KOPT-K1 (cell line): ENCODE measurements around the gene SPDYE2.
"Not testable (repeated sequence)": the region's sequence is repeated elsewhere in the genome, so short reads cannot be mapped to it uniquely, and the experiment has no call there.

Source experiments
- H3K27ac ChIP-seq: fragments of 200-600 bp; sonication (generic); 2 replicates; pipeline ENCODE4 v1.5.1; 2016; ENCODE audit warnings: antibody characterized with exemption, mild to moderate bottlenecking, low read depth, low read length; ENCODE audit not compliant: poor library complexity, severe bottlenecking
- H3K36me3 ChIP-seq: fragments of 200-600 bp; sonication (generic); 2 replicates; pipeline ENCODE4 v1.5.1; 2017; ENCODE audit warnings: antibody characterized with exemption, mild to moderate bottlenecking, low read length, moderate library complexity; ENCODE audit not compliant: insufficient read depth
- H3K9me3 ChIP-seq: fragments of 200-600 bp; sonication (generic); 2 replicates; pipeline ENCODE4 v1.5.1; 2017; ENCODE audit warnings: antibody characterized with exemption, low read length, mild to moderate bottlenecking; ENCODE audit not compliant: insufficient read depth, poor library complexity, severe bottlenecking

The SPDYE2 gene

DNA sequence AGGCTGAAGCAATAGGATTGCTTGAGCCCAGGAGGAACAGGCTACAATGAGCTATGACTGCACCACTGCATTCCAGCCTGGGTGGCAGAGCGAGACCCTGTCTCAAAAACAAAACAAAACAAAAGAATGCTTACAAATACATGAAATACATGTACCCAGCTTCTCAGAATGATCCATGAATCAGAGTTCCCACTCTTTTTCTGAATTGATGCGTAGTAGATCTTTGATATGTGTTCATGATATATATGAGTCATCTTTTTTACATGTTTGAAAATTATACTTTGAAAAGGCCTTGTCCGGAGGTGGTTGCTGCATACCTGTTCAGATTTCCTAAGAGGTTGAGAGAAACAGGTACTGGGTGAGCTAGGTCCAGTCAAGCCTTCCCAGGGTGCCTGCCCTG lies 25.3 kb downstream of the SPDYE2 start:
- not testable (repeated sequence) for H3K27ac ChIP-seq, H3K9me3 ChIP-seq

GRCh38 chr7:102577315-102578240 lies 26.6 kb downstream of the SPDYE2 start:
- H3K27ac ChIP-seq, H3K36me3 ChIP-seq: not testable (repeated sequence)

More for the DNA sequence above, 25.3 kb downstream of the SPDYE2 start:
- not testable (repeated sequence) for H3K36me3 ChIP-seq

GRCh38 chr7:102578486-102578885 lies 27.5 kb downstream of the SPDYE2 start:
- not testable (repeated sequence) for H3K36me3 ChIP-seq, H3K27ac ChIP-seq, H3K9me3 ChIP-seq

More at GRCh38 chr7:102577315-102578240, 26.6 kb downstream of the SPDYE2 start:
- not testable (repeated sequence) for H3K9me3 ChIP-seq

DNA sequence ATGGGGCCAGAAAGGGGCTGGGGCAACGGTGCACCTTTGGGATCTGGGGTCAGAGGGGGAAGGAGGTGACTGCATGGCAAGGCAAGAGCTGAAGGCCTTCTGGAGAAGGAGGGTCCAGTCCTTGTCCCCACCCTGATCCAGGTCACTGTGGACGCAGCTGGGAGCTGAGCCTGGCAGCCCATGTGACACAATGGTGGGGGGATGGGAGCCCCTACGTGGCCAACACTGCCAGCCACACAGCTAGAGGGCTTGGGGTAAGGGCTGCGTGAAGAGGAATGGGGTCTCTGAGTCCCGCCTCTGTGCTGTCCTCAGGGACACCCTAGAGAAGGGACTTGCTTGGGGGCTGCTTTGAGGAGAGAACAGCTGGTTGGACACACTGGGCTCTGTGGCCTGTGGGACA lies 30.7 kb downstream of the SPDYE2 start:
- H3K9me3 ChIP-seq, H3K36me3 ChIP-seq, H3K27ac ChIP-seq: not testable (repeated sequence)

DNA sequence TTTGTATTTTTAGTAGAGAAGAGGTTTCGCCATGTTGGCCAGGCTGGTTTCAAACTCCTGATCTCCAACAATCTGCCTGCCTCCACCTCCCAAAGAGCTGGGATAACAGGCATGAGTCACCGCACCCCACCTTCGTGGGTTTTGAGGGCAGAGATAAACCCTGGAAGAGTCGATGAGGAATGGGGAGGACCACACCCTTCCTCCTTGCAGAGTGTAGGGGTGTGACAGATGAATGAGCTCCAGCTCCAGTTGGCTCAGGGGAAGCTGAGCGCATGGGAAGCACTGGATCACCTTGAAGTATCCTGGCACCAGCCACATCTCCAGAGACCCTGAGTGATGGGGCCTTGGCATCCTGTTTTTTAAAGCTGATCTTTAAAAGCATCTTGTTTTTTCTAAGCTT lies 32.5 kb downstream of the SPDYE2 start:
- not testable (repeated sequence) for H3K36me3 ChIP-seq, H3K9me3 ChIP-seq, H3K27ac ChIP-seq

DNA sequence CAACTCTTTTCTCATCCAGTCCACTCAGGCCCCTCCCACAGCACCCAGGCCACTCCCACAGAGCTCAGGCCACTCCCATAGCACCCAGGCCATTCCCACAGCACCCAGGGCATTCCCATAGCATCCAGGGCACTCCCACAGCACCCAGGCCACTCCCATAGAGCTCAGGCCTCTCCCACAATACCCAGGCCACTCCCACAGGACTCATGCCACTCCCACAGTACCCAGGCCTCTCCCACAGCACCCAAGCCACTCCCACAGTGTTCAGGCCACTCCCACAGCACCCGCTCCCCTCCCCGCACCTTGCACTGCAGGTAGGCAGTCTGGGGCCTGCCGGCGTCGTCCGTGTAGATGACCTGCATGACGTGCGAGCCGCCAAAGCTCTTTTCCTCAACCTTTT lies 38.8 kb downstream of the SPDYE2 start:
- H3K27ac ChIP-seq, H3K9me3 ChIP-seq: not testable (repeated sequence)

GRCh38 chr7:102592477-102593019 lies 41.5 kb downstream of the SPDYE2 start:
- not testable (repeated sequence) for H3K36me3 ChIP-seq, H3K9me3 ChIP-seq, H3K27ac ChIP-seq

More for the DNA sequence above, 38.8 kb downstream of the SPDYE2 start:
- H3K36me3 ChIP-seq: not testable (repeated sequence)

GRCh38 chr7:102593637-102594334 lies 42.8 kb downstream of the SPDYE2 start:
- H3K9me3 ChIP-seq, H3K36me3 ChIP-seq, H3K27ac ChIP-seq: not testable (repeated sequence)

DNA sequence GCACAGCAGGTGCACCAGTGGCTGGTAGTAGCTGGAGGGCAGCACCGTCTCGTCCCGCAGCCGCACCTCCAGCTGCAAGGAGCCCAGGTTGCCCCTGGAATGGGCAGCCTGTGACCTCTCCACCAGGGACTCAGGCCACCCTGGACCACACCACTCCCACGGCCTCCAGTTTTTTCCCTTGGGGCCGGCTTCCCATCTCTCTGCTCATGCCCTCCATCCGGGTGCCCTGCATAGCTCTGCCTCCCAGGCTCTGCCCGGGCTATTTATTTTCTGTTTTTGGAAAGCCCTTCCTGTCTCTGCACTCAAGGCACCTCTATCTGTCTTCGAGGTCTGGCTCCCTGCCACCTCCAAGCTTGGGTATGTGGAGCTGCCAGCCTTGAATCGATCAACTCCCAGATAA lies 45.0 kb downstream of the SPDYE2 start:
- H3K9me3 ChIP-seq, H3K27ac ChIP-seq, H3K36me3 ChIP-seq: not testable (repeated sequence)

- not testable (repeated sequence) for H3K9me3 ChIP-seq, H3K36me3 ChIP-seq
These were observed 48.7 kb downstream of the SPDYE2 start for GRCh38 chr7:102599699-102600098.

DNA sequence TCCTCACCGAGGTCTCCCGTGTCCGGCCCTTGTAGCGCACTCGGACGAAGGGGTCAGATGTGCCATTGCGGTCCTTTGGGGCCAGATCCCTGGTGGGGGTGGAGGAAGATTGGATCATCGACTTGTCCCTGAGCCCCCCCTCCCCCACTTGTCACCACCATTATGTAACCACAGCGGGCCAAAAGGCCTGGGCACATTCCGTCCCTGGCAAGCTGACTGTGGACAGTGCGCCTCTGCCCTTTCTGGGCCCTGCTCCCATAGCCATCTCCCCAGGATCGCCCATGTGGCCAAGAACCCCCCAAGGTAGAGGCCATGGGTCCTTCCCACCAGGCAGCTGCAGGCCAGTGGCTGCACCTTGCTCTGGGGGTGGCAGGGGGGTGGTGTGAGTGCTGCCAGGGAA lies 51.3 kb downstream of the SPDYE2 start:
- not testable (repeated sequence) for H3K36me3 ChIP-seq, H3K9me3 ChIP-seq, H3K27ac ChIP-seq

More at GRCh38 chr7:102599699-102600098, 48.7 kb downstream of the SPDYE2 start:
- H3K27ac ChIP-seq: not testable (repeated sequence)

GRCh38 chr7:102604431-102605145 lies 53.6 kb downstream of the SPDYE2 start:
- not testable (repeated sequence) for H3K27ac ChIP-seq, H3K36me3 ChIP-seq, H3K9me3 ChIP-seq

- not testable (repeated sequence) for H3K27ac ChIP-seq, H3K36me3 ChIP-seq, H3K9me3 ChIP-seq
These were observed 55.8 kb downstream of the SPDYE2 start for GRCh38 chr7:102606848-102607247.

DNA sequence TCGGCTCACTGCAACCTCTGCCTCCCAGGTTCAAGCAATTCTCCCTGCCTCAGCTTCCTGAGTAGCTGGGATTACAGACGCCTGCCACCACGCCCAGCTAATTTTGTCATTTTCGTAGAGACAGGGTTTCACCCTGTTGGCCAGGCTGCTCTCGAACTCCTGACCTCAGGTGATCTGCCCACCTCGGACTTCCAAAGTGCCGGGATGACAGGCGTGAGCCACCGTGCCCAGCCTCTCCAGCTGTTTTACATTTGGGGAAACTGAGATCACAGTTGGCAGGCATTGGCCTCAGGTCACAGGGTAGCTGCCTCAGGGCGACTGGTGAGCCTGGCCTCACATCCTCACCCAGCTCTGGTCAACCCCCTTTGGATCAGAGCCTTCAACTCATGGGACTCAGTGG lies 58.7 kb downstream of the SPDYE2 start:
- not testable (repeated sequence) for H3K36me3 ChIP-seq, H3K27ac ChIP-seq, H3K9me3 ChIP-seq

- not testable (repeated sequence) for H3K27ac ChIP-seq, H3K36me3 ChIP-seq, H3K9me3 ChIP-seq
These were observed 59.4 kb downstream of the SPDYE2 start for GRCh38 chr7:102610441-102610840.
